Ishikawa (cell line): ENCODE data around the gene RASL12.

Experiments used
- CEBPB ChIP-seq: IDR thresholded peaks from 2 replicates; pipeline ENCODE4 v1.6.1; 2012
- CREB1 ChIP-seq: IDR thresholded peaks from 2 replicates; pipeline ENCODE4 v1.6.1; 2012; ENCODE audit warnings: low read depth
- EGR1 ChIP-seq: IDR thresholded peaks from 2 replicates; pipeline ENCODE4 v1.6.1; 2012
- EP300 ChIP-seq: IDR thresholded peaks from 2 replicates; pipeline ENCODE4 v1.6.1; 2012; ENCODE audit warnings: borderline replicate concordance
- FOXM1 ChIP-seq: IDR thresholded peaks from 2 replicates; pipeline ENCODE4 v1.6.1; 2012; ENCODE audit warnings: low read depth, borderline replicate concordance
- NFIC ChIP-seq: IDR thresholded peaks from 2 replicates; pipeline ENCODE4 v1.6.1; 2012
- RAD21 ChIP-seq: IDR thresholded peaks from 2 replicates; pipeline ENCODE4 v1.6.1; 2012; ENCODE audit warnings: low read depth
- TAF1 ChIP-seq: IDR thresholded peaks from 2 replicates; pipeline ENCODE4 v1.6.1; 2012; ENCODE audit warnings: low read depth, mild to moderate bottlenecking
- TCF12 ChIP-seq: IDR thresholded peaks from 2 replicates; pipeline ENCODE4 v1.6.1; 2012; ENCODE audit warnings: low read depth
- TEAD4 ChIP-seq: IDR thresholded peaks from 2 replicates; pipeline ENCODE4 v1.6.1; 2012
- YY1 ChIP-seq: IDR thresholded peaks from 2 replicates; pipeline ENCODE4 v1.6.1; 2012; ENCODE audit warnings: low read depth
- ZBTB7A ChIP-seq: IDR thresholded peaks from 2 replicates; pipeline ENCODE4 v1.6.1; 2012; ENCODE audit warnings: low read depth
- TF ChIP-seq, protein P1 (sequence below): IDR thresholded peaks from 2 replicates; pipeline ENCODE4 v1.6.1; 2012
- TF ChIP-seq, protein P2 (sequence below): IDR thresholded peaks from 2 replicates; pipeline ENCODE4 v1.6.1; 2012; ENCODE audit warnings: low read depth, mild to moderate bottlenecking
- TF ChIP-seq, protein P3 (sequence below): IDR thresholded peaks from 2 replicates; pipeline ENCODE4 v1.6.1; 2012

RASL12 gene

DNA sequence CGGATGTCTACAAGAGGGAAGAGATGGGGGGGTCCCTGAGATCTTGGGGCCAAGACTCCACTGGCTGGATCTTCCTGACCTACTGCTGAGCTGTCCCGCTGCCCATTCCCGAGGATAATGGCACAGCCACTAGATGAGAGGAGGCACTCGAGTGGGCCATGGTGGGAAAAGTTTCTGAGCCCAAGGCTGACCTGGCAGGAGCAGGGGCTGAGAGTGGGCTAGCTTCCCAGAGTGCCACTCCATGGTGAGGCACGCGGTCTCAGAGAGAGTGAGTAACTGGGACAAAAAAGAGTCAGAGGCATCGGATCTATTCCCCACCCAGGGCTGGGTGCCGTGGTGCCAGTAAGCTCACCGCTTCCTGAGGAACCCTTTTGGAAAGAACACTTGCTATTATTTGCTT, 11.7 kb downstream of the RASL12 start:
- no peak for TF ChIP-seq EGR1
- TF ChIP-seq EP300, result no peak
- TF ChIP-seq, protein P1, sequence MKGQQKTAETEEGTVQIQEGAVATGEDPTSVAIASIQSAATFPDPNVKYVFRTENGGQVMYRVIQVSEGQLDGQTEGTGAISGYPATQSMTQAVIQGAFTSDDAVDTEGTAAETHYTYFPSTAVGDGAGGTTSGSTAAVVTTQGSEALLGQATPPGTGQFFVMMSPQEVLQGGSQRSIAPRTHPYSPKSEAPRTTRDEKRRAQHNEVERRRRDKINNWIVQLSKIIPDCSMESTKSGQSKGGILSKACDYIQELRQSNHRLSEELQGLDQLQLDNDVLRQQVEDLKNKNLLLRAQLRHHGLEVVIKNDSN, result no peak
- no peak for TF ChIP-seq TCF12
- TF ChIP-seq, protein P2, sequence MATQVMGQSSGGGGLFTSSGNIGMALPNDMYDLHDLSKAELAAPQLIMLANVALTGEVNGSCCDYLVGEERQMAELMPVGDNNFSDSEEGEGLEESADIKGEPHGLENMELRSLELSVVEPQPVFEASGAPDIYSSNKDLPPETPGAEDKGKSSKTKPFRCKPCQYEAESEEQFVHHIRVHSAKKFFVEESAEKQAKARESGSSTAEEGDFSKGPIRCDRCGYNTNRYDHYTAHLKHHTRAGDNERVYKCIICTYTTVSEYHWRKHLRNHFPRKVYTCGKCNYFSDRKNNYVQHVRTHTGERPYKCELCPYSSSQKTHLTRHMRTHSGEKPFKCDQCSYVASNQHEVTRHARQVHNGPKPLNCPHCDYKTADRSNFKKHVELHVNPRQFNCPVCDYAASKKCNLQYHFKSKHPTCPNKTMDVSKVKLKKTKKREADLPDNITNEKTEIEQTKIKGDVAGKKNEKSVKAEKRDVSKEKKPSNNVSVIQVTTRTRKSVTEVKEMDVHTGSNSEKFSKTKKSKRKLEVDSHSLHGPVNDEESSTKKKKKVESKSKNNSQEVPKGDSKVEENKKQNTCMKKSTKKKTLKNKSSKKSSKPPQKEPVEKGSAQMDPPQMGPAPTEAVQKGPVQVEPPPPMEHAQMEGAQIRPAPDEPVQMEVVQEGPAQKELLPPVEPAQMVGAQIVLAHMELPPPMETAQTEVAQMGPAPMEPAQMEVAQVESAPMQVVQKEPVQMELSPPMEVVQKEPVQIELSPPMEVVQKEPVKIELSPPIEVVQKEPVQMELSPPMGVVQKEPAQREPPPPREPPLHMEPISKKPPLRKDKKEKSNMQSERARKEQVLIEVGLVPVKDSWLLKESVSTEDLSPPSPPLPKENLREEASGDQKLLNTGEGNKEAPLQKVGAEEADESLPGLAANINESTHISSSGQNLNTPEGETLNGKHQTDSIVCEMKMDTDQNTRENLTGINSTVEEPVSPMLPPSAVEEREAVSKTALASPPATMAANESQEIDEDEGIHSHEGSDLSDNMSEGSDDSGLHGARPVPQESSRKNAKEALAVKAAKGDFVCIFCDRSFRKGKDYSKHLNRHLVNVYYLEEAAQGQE, result no peak
- TF ChIP-seq ZBTB7A, result no peak
- TF ChIP-seq NFIC, result no peak
- no peak for TF ChIP-seq RAD21
- no peak for TF ChIP-seq FOXM1

DNA sequence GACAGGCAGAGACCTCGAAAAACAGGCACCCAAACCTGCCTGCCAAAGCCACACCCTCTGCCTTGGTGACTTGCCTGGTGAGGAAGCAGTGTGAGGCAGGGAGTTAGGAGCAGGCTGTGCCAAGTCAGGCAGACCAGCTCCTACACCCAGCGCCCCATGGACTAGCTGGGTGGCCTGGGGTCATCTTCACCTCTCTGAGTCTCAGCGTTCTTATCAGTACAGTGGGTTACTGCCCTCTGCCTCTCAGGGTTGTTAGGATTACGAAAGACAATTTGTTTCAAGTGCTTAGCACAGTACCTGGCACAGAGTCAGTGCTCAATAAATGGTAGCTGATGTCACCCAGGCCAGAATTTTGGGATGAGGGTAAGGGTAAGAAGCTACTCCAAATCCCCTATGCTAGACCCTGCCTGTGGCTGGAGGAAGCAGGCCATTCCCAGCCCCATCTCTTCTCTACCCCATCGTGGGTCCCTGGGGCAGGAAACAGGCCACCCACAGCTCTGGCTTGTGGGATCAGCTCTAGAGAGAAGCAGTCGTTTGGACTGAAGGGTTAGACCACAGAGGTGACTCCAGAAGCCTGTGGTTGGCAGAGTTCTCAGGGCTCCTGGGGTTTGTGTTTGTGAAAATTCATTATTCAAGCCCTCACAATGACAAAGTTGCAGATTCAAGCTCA, 12.5 kb downstream of the RASL12 start:
- TF ChIP-seq RAD21, result no peak
- TF ChIP-seq, protein P1, result no peak
- TF ChIP-seq NFIC, result no peak
- TF ChIP-seq ZBTB7A, result no peak
- TF ChIP-seq, protein P3, sequence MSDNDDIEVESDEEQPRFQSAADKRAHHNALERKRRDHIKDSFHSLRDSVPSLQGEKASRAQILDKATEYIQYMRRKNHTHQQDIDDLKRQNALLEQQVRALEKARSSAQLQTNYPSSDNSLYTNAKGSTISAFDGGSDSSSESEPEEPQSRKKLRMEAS, result 0 out of 2 replicates have a peak, but pooled peaks have one; percentile 34
- TF ChIP-seq TCF12, result no peak
- no peak for TF ChIP-seq CREB1
- TF ChIP-seq YY1, result no peak
- TF ChIP-seq CEBPB, result 0 out of 2 replicates have a peak, but pooled peaks have one; percentile 4
- TF ChIP-seq FOXM1, result no peak
- no peak for TF ChIP-seq TAF1
- no peak for TF ChIP-seq TEAD4
- no peak for TF ChIP-seq EGR1
- TF ChIP-seq, protein P2, result no peak
- TF ChIP-seq EP300, result no peak

DNA sequence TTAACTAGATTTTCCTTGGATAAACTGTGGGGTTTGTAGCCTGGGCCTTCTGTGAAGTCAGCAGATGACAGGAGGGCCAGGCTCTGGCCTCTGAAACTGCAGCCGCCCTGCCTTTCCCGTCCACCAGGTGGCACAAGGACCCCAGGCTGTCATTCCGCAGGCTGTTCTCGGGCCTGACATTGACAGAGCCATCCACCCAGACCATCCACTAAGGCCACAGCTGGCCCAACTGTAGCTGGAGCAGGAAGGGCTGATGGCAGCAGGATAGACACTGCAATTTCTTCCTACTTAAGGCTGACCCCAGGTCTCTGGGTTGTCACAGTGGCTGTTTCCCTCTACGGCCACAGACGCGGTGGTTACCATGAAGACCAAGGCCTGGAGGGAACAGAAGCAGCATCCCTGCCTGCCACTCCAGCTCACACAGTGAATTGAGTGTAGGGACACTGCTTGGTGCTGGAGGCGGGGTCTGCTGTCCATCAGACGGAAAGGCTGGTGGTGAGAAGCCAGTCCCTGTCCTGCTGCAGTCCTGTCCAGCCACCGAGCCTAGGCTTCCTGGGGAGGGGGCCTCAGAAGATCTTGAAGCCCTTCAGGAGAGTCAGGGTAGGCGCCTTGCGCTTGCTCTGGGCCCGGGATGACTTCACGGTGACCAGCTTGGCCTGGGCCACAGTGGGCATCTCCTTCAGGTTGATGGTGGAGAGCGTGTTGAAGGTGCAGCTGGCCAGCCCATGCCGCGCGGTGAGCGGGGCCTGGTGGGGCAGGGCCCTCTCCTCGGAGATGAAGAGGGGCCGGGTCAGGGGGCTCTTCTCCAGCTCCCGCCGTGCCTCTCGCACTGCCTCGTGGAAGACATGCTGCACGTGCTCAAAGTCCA, 13.2 kb downstream of the RASL12 start:
- TF ChIP-seq, protein P1, result no peak
- TF ChIP-seq RAD21, result peak; percentile 98

DNA sequence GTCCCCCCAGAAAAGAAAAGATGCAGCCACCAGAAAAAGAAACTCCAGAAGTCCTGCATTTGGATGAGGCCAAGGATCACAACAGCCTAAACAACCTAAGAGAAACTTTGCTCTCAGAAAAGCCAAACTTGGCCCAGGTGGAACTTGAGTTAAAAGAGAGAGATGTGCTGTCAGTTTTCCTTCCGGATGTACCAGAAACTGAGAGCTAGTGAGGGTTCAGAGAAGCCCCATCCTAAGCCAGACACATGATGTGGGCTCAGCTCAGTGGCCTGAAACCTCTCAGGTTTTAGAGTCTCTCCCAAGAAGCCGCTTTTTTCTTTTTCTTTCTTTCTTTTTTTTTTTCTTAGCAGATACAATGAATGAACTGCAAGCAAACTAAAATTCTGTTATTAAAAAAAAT, 14.8 kb downstream of the RASL12 start:
- TF ChIP-seq, protein P1, result no peak
- TF ChIP-seq EGR1 (no peak), TCF12 (no peak), YY1 (no peak), EP300 (no peak), TEAD4 (no peak), NFIC (no peak), CREB1 (no peak), TAF1 (no peak), CEBPB (no peak), FOXM1 (no peak), ZBTB7A (no peak), RAD21 (no peak)
- TF ChIP-seq, protein P3, result no peak
- TF ChIP-seq, protein P2, result no peak
